GM21515 (cell line): Measurements from ENCODE around the gene TMCC1.
"Not testable (repeated sequence)": the region's sequence is repeated elsewhere in the genome, so short reads cannot be mapped to it uniquely, and the experiment has no call there.

ENCODE experiments used
- ATAC-seq: cut with Tn5 transposase; IDR thresholded peaks from one replicate; pipeline ENCODE4 v1.9.1; 2021; ENCODE audit not compliant: unreplicated experiment

Gene TMCC1

DNA sequence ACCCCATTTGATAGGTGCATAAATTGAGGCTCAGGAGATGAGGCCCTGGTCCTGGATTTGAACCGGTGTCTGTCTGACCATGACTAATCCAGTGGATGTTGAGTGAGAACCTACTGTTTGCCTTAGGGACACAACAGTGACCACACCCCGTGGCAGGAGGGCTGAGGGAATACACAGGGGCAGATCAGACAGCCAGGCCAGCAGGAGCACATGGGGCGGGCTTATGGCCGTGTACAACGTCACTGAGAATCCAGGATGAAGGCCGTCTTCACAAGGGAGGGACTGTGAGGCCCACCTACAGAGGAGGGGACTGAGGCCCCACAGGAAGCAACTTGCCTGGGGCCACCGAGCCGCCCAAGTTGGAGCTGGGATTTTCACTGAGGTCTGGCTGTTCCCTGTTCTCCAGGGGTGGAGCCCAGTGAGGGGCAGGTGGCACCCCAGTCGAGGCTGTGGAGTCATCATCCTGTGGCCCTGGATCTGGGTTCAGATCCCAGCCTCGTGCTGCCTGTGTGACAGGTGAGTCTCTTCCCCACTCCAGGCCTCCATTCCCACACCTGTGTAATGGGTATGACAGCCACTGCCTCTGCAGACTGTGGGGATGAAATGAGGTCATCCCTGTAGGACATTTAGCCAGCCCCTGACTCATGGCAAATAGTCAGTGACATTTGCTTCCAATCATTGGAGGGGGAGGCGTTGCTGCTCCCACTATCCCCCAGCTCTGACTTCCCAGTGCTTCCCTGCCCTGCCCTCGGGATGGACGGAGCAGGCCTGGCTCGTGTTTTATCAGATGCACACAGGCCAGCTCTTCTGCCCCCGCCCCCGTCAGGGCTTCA is 280.8 kb downstream of the TMCC1 start:
- ATAC-seq, result no peak

DNA sequence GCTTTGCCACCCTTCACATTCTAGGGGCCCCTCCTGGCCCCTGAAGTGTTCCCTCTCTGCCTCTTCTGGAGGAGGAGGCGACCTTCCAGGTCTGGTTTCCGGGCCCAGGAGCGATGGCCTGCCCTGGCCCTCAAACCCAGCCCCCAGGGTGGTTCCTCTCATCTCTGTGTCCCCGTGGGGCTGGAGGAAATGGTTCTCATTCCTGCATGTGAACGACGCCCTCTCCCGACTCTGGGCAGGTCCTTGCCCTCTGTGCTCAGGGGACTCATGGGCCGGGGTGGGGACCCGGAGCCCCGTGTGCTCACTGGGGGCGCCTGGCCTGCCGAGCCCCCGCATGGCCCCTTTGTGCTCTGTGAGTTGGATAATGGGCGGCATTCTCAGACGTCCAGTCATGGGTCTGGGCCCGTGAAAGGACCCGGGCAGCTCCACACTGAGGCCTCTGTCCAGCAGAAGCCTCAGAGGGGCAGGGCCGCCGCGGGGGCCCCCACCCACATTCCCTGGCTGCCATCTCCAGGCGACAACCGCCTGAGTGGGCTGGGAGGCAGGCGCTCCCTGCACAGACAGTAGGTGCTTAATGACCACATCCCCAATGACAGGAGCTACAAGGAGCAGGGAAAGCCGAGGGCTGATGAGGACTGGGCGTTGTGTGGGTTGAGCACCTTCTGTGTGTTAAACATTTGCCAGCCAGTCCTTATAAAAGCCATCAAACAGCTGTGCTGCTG is 281.5 kb downstream of the TMCC1 start:
- ATAC-seq, result no peak

DNA sequence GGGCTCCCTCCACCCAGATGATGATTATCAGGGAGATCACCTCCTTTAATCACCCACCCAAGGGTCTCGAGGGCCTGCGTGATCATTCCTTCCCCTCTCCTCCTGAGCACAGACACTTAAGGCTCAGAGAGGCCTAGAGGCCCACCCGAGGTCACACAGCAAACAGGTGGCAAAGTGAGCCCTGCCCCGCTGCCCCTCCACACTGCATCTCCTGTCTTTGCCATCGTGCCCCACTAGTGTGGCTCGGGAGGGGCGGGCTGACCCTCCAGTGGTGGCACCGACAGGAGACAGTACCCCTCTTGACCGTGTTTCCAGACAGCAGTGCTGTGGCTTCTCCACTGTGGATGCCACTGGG is 282.1 kb downstream of the TMCC1 start:
- ATAC-seq, result no peak

DNA sequence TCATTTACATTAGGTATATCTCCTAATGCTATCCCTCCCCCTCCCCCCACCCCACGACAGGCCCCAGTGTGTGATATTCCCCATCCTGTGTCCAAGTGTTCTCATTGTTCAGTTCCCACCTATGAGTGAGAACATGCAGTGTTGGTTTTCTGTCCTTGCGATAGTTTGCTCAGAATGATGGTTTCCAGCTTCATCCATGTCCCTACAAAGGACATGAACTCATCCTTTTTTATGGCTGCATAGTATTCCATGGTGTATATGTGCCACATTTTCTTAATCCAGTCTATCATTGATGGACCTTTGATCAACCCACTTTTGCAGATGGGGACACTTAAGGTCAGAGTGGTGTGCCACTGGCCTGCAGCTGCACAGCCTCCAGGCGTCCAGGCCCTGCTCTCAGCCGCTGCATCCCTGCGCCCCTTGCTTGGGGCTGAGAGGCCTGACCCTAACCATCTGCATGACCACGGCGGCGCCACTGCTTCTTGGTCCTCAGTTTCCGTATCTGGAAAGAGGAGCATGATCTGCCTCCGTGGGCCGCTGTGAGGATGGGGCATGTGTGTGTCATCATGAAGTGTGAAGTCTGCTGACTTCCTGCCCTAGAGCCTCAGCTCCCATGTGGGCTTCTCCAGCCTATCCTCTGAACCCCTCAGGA is 282.6 kb downstream of the TMCC1 start:
- not testable (repeated sequence) for ATAC-seq

DNA sequence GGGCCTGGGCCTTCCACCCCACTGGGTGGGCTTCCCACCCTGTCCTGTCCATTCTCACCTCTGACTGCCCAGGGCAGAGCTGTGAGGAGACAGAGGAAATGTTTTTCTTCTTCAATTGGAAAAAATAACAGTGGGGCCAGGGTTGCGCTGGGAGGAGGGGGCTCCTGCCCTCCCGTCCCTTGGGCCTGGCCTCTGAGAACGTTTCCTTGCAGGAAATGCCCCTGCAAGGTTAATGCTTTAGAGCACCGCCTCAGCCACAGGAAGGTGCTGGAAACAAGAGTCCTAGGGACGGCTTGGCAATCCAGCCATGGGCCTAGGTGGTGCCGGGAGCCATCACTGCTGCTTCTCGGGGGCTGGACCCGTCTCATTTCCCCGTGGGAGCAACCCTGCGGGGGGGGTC is 283.2 kb downstream of the TMCC1 start:
- ATAC-seq, result no peak

DNA sequence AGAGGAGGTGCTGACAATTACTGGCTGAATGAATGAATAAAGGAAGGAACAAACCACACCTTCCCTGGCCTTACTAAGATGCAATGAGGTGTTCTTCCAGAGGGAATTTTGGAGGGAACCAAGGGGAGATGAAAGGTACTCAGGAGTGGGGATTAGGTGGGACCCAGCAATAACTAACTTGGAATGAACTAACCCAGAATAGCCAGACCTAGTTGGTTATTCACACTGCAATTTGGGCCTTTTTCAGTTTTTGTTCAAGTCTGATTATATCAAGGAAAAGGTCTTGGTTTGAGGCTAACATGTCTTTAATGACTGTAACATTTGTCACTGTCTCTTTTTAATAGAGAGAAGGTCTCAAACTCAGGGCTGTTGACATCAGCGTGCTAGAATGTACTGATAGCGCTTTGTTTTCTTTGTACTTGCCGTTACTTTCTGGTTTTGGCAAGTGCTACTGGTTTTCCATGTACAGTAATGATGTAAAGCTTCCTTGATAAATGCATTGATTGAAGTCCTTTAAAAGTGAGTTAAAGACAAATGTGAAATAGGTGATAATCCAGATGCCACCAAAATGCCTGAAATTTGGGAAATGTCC is 283.8 kb downstream of the TMCC1 start:
- no peak for ATAC-seq

DNA sequence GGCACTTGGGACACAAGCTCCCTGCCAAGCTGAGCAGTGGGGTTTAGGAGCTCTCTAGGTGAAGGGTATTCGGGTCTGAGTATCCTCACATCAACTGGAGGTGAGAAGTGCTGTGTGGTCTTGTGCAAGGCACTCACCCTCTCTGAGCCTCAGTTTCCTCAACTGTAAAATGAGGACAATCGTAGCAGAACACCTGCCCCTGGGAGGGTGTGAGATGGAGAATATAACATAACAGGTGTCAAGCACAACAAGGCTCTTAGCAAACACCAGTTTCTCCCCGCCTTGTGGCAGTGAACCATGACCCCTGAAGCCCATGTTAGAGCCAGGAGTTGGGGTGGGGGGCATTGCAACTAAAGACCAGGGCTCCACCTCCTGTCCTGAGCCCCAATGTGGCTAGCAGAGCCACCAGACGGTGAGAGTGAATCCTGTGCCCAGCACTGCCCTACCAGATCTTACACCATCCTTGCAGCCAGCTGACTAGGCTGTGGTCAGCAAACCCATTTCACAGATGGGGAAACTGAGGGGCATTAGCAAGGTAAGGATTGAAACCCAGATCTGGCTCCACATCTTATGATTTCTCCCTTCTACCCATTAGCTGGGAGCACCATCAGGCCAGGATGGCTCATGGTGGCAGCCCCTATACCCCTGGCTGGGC is 284.4 kb downstream of the TMCC1 start:
- ATAC-seq, result no peak

DNA sequence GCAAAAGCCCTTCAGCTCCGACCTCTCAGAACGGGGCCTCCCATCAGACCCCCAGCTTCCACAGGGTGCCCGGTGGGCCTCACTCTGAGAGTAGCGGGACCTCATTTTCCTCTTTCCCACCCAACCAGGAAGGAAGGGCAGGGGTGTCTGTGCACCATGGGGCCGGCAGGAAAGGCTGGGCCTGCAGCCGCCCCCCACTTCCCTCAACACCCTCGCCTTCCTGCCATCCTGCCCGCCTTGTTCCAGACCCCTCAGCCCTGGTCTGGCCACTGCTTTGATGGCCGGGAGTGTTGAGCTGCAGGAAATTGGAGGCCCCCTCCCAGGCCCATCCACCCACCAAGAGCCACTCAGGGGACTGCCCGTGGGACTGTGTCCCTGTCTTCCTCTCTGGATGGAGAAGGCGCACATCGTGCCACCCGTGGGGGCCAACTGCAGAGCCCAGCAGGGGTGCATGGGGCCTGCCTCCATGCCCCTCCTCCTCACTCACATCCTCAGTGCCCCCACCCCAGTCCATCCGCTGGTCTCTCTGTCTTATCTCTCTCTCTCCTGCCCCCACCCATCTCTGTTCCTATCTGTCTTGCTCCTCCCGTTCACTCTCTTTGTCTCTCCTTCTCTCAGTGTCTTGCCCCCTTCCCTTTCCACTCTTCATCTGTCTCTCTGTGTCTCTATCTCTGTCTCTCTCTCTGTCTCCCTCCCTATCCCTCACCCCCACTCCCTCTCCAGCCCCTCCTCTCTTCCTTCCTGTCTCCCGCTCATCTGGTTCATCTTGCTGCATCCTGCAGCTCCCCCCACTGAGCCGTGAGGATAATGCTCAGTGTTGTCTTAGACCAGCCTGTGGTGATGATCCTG is 285.2 kb downstream of the TMCC1 start:
- no peak for ATAC-seq

DNA sequence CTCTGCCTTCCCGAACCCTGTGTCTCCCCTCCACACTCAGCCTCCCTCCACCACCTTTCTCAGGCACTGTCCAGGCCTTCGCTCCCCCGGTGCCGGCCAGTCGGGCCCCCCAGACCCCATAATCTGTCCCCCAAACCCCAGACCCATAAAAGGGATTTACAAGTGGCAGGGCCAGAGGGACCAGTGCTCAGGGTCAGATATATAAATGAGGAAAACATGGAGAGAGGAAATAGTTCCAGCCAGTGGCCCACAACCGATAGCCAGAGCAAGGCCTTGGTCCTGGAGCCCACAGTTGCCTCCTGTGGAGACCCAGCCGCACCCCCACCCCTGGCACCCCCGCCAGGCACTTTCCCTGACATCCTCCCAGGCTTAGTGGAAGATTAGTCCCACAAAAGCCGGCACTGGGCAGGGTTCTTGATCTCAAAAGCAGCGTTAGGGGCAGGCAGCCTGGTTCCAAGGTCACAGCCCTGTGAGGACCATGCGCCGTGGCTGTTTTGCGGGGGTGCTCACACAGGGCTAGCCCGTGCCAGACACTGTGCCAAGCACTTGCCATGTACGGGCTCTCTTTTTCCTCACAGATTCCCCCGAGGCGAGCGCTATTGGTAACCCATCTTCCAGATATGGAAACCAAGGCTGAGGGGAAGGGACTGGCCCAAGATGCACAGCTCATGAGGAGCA is 286.0 kb downstream of the TMCC1 start:
- ATAC-seq, result no peak

DNA sequence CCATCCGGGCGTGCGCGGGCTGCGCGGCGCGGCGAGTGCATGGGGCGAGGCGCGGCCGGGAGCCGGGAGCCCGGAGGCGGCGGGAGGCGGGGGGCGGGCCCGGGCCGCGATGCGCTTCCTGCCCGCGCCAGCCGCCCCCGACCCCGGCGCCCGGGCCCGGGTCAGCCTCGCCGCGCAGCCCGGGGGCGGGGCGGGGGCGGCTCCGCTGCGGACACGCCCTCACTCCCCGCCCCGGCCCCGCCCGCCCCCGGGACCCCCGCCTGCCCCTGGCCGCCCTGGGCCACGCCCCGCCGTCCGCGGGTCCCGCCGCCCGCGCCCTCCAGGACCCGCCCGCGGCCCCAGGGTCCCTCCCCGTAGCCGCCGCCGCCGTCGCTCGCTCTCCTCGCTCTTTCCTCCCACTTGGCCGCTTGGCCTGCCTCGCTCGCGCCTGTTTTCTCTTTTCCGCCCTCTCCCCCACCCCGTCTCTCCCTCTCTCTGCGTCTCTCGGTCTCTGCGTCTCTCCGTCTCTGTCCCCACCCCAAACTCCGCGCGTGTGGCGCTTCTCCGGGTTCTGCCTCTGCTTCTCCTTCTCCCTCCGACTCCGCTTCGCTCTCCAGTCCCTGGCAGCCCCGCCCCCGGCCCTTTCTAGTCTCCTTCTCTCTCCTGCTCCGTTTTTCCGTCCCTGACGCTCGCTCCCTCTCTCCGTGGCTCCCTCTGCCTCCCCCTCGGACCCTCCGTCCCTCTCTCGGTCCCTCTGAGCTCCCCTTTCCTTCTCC is 286.7 kb downstream of the TMCC1 start, which contains the start of gene PLXND1:
TSS of gene PLXND1 (minus strand) at position 41 of the 755 bp plus-strand sequence. CDS start at position 4, 37 bp downstream.
- ATAC-seq, result no peak

DNA sequence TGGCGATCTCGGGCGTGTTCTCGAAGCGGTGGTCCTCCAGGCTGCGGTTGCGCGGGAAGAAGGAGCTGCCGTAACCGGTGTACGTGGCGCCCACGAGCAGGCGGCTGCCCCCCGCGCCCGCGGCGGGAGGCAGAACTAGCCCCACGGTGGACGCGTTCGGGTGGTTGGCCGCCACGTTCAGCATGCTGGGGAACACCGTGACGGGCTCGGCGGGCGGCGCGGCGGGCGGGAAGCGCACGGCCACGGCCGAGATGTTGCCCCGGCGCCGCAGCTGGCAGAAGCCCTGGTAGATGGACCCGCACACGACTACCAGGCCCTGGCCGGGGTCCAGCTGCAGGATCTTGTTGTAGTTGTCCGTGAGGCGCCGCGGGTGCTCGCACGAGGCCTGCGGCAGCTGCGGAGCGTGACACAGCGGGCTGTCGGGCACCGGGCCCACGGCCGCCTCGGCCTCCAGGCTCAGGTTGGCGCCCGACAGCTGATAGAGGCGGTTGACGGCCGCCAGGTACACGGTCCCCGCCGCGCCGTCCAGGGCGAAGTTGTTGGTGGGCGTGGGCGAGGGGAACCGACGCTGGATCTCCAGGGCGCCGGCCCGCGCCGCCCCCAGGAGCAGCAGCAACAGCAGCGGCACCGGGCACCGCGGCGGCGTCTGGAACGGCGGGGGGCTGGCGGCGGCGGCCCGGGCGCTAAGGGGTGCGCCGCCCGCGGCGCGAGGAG is 287.4 kb downstream of the TMCC1 start:
- no peak for ATAC-seq

DNA sequence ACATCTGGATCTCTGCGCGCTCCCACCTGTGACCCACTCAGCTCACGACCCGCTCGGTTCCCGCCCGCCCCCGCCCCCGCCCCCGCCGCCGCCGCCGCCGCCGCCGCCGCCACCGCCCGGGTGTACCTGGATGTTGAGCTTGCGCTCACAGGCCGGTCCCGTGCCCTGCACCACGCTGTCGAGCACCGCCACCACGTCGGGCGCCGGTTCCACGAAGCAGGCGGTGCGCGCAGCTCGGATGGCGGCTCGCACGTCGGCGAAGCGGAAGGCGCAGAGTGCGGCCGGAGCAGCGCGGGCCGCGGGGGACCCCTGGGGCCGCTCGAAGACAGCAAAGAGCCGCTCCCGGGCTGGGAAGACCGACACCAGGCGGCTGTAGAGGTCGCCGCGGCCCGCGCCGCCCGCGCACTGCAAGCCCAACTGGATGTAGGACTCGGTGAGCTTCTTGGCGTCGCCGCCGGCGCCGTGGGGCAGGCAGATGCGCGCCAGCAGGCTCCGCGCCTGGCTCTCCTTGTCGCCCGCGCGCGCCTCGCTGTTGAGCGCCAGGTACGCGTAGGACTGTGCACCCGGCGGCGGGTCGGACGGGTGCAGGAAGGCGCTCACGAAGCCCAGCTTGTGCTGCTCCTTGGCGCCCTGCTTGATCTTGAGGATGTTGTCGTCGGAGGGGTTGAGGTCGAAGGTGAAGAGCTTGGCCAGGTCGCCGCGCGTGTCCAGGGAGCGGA is 288.1 kb downstream of the TMCC1 start:
- ATAC-seq, result no peak

DNA sequence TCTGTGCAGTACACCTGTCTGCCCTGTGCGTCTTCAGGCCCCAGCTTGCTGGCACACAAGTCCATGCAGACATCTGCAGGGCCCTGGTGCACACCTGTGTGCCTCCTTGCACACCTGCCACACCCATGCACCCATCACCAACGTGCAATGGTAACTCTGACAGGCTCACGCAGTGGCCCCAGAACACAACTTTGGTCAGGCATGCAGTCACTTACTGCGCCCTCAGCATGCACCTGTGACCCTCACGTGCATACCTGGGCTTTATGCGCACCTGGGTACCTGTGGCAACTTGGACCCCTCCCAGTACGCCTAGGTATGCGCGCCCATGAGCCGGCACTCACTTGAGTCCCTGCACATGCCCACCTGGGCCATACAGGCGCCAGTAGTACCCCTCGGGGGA is 288.7 kb downstream of the TMCC1 start:
- no peak for ATAC-seq

DNA sequence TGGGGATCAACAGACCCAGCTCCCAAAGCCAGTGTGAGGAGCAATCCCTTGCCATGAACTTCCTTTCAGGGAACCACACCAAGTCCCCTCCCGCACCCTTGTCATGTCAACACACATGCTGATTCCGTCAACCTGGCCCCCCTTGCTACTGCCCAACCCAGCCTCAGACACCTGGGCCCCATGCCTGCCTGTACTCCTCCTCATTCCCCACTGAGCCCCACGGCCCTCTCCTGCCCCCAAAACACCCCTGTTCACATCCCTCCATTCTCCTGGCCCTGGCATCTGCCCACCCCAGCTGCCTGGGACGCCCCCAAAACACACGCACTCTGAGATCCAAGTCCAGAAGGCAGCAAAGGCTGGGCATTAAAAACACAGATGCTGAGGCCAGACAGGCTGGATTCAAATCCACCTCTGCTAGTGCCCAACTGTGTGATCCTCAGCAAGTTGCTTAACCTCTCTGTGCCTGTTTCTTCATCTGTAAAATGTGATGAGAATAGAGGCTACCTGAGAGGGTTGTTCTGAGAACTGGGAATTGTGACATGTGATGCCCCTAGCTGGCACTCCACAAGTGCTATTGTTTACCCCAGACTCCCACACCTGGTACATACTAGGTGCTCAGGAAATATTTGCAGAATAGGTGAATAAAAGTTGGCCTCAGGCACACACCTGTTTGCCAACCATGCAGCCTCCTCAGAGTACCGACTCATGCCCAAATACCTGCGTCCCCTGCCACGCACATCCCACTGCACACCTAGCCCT is 289.3 kb downstream of the TMCC1 start:
- no peak for ATAC-seq

DNA sequence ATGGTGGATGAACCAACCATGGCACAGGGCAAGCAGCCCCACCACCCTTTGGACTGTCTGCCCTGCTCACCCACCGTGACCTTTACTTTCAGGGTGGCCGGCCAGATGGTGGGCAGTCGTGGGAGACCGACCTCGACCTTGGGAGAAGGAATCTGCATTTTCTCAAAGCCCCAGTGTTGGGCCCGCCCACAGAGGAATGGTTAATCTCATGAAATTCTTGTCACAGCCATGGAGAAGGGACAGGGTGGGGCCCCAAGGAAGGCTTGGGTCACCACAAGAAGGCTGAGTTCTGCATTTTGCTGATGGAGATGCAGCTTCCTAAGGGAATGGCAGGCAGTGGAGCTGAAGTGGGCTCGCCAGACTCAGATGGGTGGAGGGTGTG is 290.0 kb downstream of the TMCC1 start:
- ATAC-seq, result no peak

DNA sequence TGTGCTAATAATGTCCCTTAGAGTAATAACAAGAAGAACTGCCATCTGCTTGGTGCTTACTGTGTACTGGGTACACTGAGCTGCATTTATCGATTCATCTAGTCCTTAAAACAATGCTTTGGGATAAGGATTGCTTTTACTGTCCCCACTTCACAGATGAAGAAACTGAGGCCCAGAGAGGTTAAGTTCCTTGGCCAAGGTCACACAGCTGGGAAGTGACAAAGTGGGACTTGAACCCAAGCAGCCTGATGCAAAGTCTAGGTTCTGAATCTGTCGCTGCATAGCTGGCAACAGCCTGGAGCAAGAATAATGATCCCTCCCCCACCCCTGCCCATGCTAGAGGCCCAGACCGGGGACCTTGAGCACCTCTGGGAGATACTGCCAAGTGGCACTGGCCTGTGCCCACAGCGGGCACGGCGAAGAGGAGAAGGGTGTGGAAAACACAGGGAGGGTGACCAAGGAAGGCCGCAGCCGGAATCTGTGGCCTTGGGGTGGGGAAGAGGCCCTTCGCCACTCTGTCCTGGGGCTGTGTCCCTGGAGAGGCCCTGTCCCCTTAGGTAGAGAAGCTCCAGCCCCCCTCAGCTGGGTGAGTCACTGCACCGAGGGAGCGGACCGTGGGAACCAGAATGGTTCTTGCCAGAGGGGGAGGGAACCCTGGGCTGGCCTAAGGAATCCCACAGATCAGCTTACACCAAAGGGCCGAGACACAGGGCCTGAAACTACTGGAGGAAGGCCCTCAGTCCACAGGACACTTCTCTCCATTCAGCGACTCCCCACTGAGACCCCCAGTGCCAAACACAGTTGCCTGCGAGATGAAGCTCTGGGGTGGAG is 290.6 kb downstream of the TMCC1 start:
- ATAC-seq, result no peak
